ENCODE results near the gene UBE2D4.
"Not testable (repeated sequence)": the region's sequence is repeated elsewhere in the genome, so short reads cannot be mapped to it uniquely, and the experiment has no call there.

Gene UBE2D4

GRCh38 chr7:43925984-43926797 is at the start of gene UBE2D4:
Gene UBE2D4 (plus strand): TSS chr7:43926436. CDS start chr7:43926533, 97 bp downstream.
- peak; percentile 77 for DNase-seq

DNA sequence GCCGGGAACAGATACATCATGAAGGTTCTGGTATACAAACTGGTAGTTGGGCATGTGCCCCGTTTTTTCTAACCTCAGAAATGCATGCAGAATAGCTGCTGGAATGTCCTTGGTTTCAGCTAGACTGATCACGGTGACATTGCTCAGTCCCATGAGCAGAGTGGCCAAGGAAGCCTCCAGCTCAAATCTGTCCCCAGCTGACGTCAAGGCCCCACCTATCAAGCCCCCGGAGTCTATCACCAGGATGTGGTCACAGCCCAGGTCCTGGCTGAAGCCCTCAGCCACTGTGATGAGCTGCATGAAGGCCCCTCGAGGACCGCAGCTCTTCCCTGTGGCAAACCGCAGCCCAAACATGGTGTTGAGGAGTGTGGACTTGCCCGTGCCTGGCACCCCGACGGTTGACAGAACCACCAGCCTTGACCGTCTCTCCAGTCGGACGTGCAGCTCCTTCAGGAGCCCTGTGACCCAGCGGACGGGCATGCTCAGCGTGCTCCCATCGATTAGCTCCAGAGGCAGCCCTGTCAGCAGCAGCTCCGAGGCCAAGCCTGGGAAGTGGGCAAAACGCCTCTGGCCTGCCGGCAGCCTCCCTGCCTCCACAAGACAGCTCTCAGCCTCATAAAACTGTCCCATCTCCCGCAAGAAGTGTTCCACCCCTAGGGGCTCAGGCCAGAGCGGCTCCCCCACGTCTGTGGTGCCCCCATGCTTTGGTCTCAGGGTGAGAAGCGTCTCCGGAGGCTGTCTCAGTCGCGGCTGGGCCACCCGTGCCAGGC is 49.1 kb upstream of the UBE2D4 start:
- DNase-seq, result no peak

GRCh38 chr7:43877968-43878864 is 48.0 kb upstream of the UBE2D4 start:
- no peak for DNase-seq

DNA sequence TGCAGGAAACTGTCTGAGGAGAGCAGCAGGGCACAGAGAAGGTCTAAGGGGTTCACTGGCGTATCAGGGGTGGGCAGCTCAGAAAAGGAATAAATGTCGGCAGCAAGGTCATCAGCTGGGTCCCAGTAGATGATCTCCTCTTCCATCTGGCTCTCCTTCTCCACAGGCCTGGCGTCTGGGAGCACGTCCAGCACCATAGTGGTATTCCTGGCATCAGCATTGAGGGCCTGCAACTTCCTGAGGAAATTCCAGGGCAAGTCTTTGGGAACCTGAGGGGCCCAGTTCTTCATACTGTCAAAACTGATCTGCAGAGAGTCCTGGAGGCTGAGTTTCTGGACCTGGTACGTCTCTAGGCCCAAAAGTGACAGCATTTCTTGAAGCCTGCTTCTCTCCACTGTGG is 47.4 kb upstream of the UBE2D4 start:
- no peak for DNase-seq

GRCh38 chr7:43879477-43879876 is 46.8 kb upstream of the UBE2D4 start:
- DNase-seq, result no peak

DNA sequence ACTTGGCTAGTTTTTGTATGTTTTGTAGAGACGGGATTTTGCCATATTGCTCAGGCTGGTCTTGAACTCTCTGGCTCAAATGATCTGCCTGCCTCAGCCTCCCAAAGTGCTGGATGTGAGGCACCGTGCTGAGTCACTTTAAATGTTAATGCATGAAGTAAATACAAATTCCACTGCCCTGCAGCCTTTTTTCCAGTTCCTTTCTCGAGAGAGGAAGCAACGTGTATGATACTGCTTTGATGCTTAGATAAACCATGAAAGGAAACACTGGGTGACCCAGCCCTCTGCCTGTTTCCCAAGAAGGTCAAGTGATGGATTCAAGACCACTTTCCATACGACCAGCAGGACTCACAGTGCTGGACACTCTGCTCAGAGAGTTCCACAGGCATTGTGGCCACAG is 45.6 kb upstream of the UBE2D4 start:
- no peak for DNase-seq

DNA sequence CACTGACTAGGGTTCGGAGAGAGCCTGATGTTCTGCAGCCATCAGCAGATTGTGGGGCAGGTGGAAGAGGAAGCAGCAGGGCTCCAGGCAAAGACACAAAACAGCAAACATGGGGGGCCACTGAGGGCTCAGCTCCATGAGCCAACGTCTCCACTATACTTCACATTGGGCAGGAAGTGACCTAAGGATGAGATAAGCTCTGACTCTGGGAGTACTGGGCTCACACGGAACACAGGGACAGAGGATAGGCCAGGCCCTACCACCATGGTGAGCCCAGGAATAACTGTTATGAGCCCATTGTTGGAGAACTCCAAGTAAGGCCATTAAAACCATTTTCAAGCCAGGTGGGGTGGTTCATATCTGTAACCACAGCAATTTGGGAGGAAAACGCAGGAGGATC is 42.0 kb upstream of the UBE2D4 start:
- DNase-seq, result no peak

- DNase-seq, result no peak
Observed at GRCh38 chr7:43884617-43885016, 41.6 kb upstream of the UBE2D4 start.

DNA sequence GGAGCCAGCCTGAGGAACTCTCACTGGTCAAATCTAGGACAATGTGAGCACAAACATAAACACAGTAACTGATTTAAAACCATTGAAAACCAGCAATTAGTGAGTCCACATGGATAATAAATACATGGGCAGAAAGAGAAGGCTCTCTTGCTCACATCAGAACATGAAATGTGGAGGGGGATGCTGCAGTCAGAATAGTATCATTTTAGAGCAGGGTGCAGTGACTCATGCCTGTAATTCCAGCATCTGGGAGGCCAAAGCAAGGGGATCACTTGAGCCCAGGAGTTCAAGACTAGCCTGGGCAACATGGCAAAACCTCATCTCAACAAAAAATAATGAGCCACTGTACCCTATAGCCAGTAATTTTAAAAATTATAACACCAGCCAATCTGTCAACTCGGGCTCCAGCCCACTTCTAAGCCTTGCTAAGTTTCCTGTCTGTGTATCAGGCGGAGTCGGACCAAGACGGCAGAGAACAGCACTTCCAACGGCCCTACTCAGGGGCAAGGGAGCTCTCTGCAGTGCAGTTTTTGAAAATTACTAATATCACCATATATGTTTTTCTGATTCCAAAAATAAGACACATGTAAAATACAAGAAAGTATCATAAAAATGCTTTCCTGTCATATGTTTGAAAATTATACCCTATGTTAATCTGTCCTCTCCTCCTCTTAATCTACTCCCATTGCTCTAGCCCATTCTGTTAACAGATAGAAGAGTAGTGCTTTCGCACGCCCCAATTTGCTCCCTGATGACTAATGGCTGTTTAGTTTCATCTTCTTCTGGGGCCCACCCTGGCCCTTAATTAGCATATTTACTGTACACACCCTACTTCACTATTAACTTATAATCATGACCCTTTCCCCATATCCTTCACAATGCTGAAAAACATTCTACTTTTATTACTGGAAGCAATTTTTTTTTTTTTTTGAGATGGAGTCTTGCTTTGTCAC is 37.0 kb upstream of the UBE2D4 start:
- DNase-seq, result no peak

- no peak for DNase-seq
Observed at GRCh38 chr7:43890468-43890867, 35.8 kb upstream of the UBE2D4 start.

DNA sequence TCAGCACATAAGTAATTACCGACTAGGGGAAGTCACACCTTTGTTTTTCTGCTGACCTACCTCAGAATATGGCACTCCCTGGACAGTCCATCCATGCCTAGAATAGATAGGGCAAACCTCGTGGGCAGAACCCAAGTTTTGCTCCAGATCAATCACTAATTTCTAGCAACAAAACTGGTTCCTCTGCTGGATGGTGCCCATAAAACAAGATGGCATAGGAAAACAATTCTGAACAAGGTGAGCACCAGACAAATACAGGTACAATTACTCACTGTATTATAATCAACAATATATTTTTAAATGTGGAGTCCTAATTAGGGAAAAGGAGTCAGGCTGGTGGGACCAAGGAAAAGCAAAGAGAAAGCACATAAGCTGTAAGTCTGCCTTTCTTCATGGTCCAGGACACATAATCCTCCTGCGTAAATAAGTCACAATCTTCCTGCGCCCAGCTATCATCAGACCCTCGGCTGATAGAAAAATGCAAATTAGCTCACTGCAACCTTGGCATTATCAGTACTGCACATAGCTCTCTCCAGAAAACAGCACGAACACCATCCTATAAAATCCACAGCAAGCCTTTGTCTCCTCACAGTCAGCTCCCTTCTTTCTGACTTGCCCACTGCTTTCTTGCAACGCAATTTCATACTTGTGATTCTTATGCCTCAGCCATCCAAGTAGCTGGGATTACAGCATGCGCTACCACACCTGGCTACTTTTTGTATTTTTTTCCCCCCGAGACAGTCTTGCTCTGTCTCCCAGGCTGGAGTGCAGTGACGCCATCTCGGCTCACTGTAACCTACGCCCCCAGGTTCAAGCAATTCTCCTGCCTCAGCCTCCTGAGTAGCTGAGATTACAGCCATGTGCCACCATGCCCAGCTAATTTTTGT is 34.9 kb upstream of the UBE2D4 start:
- DNase-seq, result no peak

DNA sequence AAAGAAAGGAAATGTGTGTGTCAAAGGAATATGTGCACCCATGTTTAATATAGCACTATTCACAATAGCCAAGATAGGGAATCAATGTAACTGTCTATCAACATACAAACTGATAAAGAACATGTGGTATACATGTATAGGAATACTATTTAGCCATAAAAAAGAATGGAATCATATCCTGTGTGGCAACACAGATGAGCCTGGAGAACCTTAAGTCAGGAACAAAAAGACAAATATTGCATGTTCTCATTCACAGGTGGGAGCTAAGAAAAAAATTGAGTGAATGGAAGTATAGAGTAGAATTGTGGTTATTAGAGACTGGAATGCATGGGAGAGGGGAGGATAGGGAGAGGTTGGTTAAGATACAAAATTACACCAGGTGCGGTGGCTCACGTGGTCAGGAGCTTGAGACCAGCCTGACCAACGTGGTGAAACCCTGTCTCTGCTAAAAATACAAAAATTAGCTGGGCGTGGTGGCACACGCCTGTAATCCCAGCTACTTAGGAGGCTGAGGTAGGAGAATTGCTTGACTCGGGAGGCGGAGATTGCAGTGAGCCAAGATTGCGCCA is 30.3 kb upstream of the UBE2D4 start:
- DNase-seq, result no peak

DNA sequence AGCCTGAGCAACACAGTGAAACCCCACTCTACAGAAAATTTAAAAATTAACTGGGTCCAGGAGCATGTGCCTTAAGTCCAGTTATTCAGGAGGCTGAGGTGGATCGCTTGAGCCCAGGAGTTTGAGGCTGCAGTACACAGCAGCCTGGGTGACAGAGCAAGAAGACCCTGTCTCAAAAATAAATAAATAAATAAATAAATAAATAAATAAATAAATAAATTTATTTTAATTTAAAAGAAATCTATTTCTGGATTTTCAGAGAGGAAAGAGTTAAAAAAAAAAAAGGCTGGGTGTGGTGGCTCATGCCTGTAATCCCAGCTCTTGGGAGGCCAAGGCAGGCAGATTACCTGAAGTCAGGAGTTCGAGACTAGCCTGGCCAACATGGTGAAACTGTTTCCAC is 27.7 kb upstream of the UBE2D4 start:
- not testable (repeated sequence) for DNase-seq

- no peak for DNase-seq
Observed at GRCh38 chr7:43902542-43903054, 23.6 kb upstream of the UBE2D4 start.

DNA sequence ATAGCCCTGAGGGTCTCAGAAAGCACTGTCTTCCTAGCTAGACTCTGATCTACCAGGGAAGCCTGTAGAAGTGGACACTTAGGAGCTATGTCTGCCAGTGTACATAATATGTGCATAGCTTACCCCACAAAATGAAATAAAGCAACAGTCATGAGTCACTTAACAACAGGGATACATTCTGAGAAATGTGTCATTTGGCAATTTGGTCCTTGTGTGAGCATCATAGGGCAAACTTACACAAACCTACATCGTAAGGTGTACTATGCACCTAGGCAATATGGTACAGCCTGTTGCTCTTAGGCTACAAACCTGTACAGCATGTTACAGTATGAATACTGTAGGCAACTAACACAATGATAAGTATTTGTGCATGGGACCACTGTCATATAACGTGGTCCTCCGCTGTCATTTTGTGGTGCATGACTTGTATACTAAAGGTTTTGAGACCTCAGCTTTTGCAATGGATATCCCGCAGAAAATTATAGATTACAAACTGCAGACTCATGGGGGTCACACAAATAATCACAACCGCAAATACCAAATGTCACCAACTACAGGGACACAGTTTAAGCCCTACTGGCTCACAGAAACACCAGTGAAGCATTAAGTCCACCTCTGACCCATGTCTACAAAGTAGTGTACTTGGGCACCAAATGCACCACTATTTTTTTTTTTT is 21.6 kb upstream of the UBE2D4 start:
- DNase-seq, result no peak

GRCh38 chr7:43905209-43905946 is 20.9 kb upstream of the UBE2D4 start:
- no peak for DNase-seq

- DNase-seq, result peak; percentile 47
Observed at GRCh38 chr7:43905956-43906330, 20.3 kb upstream of the UBE2D4 start.

DNA sequence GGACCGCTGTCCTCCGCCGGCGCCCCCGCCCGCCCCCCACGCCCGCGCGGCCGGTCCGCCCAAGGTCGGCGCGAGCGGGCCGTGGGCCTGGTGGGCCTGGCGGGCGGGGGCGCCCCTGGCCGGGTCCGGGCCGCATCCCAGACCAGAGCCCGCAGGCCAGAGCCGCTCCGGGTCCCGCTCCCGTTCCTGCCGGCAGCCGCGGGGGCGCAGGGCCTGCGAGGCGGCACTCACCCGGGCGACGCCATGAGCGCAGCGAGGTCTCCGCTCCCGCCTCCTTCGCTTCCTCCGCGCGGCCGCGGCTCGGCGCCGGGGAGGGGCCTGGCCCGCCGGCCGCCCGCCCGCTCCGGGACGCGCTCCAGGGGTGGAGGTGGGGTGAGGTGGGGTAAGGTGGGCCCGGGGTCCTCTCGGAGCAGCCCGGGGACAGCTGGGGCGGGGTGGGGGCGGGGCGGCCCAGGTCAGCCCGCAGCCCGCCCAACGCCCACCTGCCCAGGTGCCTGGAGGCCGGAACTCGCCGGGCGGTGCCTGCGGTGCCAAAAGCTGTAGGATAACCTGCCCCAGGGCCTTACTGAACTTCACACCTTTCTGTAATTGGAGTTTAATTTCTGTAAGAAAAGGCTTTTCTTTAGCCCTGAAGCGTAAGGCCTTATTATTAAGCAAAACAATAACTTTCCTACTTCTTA is 19.8 kb upstream of the UBE2D4 start, which contains the start of gene URGCP:
URGCP (minus strand) TSS at position 266 of the 680 bp plus-strand sequence; CDS start at position 245, 21 bp downstream.
- DNase-seq, result peak; percentile 64
